ENCODE results near the gene KRT34.
"Not testable (repeated sequence)": the region's sequence is repeated elsewhere in the genome, so short reads cannot be mapped to it uniquely, and the experiment has no call there.

DNA sequence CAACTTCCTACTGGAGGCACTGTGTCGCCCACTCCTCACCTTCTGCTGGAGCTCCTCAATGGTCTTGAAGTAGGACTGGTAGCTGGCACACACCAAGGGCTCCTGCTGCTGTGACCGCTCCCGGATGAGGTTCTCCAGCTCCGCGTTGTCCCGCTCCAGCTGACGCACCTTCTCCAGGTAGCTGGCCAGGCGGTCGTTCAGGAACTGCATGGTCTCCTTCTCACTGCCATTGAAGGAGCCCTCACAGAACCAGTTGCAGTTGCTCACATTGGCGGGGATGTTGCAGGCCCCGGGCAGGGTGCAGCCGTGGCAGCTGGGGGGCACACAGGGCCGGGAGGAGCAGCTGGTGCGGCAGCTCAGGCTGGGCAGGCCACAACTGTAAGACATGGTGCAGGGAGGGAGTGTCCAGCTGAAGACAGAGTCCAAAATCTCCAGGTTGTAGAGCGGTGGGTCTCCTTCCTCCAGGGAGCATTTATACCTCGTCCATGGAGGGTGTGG, 31.7 kb downstream of the KRT34 start, which contains the start of gene KRT33A:
- TF ChIP-seq, protein P1, sequence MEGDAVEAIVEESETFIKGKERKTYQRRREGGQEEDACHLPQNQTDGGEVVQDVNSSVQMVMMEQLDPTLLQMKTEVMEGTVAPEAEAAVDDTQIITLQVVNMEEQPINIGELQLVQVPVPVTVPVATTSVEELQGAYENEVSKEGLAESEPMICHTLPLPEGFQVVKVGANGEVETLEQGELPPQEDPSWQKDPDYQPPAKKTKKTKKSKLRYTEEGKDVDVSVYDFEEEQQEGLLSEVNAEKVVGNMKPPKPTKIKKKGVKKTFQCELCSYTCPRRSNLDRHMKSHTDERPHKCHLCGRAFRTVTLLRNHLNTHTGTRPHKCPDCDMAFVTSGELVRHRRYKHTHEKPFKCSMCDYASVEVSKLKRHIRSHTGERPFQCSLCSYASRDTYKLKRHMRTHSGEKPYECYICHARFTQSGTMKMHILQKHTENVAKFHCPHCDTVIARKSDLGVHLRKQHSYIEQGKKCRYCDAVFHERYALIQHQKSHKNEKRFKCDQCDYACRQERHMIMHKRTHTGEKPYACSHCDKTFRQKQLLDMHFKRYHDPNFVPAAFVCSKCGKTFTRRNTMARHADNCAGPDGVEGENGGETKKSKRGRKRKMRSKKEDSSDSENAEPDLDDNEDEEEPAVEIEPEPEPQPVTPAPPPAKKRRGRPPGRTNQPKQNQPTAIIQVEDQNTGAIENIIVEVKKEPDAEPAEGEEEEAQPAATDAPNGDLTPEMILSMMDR (tag by site-specific recombination; IDR thresholded peaks at IDR 0.05), result not testable (repeated sequence)
- TF ChIP-seq, protein P2, sequence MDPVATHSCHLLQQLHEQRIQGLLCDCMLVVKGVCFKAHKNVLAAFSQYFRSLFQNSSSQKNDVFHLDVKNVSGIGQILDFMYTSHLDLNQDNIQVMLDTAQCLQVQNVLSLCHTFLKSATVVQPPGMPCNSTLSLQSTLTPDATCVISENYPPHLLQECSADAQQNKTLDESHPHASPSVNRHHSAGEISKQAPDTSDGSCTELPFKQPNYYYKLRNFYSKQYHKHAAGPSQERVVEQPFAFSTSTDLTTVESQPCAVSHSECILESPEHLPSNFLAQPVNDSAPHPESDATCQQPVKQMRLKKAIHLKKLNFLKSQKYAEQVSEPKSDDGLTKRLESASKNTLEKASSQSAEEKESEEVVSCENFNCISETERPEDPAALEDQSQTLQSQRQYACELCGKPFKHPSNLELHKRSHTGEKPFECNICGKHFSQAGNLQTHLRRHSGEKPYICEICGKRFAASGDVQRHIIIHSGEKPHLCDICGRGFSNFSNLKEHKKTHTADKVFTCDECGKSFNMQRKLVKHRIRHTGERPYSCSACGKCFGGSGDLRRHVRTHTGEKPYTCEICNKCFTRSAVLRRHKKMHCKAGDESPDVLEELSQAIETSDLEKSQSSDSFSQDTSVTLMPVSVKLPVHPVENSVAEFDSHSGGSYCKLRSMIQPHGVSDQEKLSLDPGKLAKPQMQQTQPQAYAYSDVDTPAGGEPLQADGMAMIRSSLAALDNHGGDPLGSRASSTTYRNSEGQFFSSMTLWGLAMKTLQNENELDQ (tag by site-specific recombination; IDR thresholded peaks at IDR 0.05; ENCODE audit: low read depth), result not testable (repeated sequence)
- not testable (repeated sequence) for TF ChIP-seq ZNF514 (tag by site-specific recombination; IDR thresholded peaks at IDR 0.05); ZNF629 (tag by site-specific recombination; IDR thresholded peaks at IDR 0.05); ZNF473 (tag by site-specific recombination; IDR thresholded peaks at IDR 0.05); ZNF138 (tag by site-specific recombination; IDR thresholded peaks at IDR 0.05; ENCODE audit: borderline replicate concordance); ZNF558 (tag by site-specific recombination; IDR thresholded peaks at IDR 0.05); KLF8 (tag by site-specific recombination; IDR thresholded peaks at IDR 0.05); ZNF114 (tag by site-specific recombination; IDR thresholded peaks at IDR 0.05); ZNF311 (tag by site-specific recombination; IDR thresholded peaks at IDR 0.05; ENCODE audit: borderline replicate concordance); ZBTB20 (tag by site-specific recombination; IDR thresholded peaks at IDR 0.05)
- TF ChIP-seq, protein P3, sequence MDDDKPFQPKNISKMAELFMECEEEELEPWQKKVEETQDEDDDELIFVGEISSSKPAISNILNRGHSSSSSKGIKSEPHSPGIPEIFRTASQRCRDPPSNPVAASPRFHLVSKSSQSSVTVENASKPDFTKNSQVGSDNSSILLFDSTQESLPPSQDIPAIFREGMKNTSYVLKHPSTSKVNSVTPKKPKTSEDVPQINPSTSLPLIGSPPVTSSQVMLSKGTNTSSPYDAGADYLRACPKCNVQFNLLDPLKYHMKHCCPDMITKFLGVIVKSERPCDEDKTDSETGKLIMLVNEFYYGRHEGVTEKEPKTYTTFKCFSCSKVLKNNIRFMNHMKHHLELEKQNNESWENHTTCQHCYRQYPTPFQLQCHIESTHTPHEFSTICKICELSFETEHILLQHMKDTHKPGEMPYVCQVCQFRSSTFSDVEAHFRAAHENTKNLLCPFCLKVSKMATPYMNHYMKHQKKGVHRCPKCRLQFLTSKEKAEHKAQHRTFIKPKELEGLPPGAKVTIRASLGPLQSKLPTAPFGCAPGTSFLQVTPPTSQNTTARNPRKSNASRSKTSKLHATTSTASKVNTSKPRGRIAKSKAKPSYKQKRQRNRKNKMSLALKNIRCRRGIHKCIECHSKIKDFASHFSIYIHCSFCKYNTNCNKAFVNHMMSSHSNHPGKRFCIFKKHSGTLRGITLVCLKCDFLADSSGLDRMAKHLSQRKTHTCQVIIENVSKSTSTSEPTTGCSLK (tag by site-specific recombination; IDR thresholded peaks at IDR 0.05), result not testable (repeated sequence)
- TF ChIP-seq, protein P4, sequence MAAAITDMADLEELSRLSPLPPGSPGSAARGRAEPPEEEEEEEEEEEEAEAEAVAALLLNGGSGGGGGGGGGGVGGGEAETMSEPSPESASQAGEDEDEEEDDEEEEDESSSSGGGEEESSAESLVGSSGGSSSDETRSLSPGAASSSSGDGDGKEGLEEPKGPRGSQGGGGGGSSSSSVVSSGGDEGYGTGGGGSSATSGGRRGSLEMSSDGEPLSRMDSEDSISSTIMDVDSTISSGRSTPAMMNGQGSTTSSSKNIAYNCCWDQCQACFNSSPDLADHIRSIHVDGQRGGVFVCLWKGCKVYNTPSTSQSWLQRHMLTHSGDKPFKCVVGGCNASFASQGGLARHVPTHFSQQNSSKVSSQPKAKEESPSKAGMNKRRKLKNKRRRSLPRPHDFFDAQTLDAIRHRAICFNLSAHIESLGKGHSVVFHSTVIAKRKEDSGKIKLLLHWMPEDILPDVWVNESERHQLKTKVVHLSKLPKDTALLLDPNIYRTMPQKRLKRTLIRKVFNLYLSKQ (tag by site-specific recombination; IDR thresholded peaks at IDR 0.05; ENCODE audit: borderline replicate concordance), result not testable (repeated sequence)
- TF ChIP-seq, protein P5, sequence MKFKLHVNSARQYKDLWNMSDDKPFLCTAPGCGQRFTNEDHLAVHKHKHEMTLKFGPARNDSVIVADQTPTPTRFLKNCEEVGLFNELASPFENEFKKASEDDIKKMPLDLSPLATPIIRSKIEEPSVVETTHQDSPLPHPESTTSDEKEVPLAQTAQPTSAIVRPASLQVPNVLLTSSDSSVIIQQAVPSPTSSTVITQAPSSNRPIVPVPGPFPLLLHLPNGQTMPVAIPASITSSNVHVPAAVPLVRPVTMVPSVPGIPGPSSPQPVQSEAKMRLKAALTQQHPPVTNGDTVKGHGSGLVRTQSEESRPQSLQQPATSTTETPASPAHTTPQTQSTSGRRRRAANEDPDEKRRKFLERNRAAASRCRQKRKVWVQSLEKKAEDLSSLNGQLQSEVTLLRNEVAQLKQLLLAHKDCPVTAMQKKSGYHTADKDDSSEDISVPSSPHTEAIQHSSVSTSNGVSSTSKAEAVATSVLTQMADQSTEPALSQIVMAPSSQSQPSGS (tag by site-specific recombination; IDR thresholded peaks at IDR 0.05; ENCODE audit: low read depth), result not testable (repeated sequence)

Data from HEK293 (cell line).